COLO829 (cell line): ENCODE measurements around the gene FAM181B.
"Not testable (repeated sequence)": the region's sequence is repeated elsewhere in the genome, so short reads cannot be mapped to it uniquely, and the experiment has no call there.

Experiments used
- DNase-seq: peaks from one replicate; pipeline ENCODE4 v3.0.0; 2012; ENCODE audit warnings: low spot score

The FAM181B gene

DNA sequence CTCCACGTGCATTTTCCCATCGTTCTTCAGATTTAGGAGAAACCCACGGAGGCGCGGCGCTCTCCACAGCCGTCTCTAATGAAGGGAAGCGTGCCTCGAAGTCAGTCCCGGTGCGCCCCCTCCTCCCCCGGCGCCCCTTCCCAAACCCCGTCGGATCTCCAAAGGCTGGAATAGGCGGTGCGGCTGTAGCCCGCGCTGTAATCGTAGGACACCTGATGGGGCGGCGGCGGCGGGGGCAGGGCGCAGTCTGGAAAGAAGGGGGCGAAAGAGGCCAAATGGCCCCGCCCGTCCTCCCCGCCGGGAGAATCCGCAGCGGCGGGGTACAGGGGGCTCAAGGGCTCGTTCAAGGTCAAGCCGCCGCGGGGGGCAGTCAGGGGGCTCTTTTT is 1.3 kb downstream of the FAM181B start:
- DNase-seq = no peak

DNA sequence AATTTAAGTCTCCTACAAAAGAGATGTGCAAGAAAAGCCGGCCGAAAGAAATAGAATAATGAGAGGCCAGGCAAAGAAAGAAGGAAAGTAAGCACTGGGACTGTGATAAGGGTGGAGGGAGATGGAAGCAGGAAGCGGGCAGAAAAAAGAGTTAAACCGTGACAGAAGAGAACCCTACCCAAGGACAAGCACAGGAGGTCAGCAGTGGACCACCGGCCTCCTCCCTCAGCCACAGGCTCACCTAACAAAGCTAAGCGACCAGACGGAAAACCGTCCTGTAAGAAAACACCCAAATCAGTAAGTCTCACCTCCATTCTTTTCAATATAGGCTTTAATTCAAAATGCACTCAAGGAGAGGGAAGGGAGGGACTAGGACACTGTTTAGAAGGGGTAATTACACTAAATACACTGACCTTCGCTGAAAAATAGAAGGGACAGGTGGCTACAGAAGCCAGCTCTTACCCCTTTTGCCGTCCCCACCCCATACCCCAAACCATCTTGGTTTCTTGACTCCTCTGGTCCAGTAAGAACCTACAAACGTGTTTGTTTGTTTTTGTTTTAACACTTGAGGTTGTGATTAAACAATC is 1.9 kb downstream of the FAM181B start:
- no peak for DNase-seq

DNA sequence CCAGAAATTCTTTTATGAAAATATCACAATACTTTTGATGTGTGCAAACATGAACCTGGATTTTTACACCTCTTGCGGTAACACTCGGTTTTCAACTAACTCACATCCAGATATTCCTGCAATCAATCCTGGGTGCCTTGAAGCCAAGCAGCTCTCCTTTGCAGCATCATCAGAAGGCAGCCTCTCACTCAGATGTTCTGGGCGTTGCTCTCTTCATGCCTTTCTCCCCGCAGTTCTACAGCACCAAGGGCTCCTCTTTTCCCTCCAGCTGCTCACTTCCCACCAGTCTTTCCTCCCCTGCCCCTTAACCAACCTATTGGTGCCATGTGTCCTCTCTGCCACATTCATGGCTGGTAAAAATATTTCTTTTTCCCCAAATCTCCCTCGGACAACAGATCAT is 2.9 kb downstream of the FAM181B start:
- no peak for DNase-seq

DNA sequence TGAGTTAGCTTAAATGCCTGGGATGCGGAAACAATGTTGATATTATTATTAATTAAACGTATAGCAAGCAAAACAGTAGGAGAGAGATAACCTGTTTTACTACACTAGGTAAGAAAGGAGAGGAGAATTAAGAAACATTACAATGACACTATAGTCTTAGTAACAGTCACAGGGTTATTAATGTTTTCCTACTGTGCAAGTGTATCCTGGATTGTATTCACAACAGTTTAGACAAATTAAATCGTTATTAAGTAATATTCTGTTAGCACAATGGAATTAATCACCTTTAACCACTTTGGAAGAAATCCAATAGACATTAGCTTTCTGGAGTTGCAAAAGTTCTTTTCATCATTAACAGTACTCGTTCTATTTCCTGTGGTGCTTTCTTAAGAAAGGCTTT is 3.4 kb downstream of the FAM181B start:
- DNase-seq = no peak

DNA sequence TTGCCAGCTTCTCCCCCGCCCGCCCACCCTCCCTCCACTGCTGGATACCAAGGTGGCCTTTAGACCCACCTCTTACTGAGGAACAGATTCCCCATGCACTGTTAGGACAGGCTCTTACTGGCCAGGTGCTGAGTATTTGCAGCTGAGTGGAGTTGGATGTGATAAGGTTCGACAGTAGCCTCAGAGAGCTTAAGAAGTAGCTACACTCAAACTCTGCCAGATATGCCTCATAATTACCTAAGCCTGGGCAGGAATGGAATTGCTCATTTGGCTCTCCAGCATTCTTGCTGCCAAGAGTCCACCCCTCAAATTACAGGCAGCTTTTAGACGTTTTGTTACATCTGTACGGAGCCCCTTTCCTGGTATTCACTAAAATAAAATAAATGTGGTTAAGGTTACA is 9.6 kb downstream of the FAM181B start:
- no peak for DNase-seq

DNA sequence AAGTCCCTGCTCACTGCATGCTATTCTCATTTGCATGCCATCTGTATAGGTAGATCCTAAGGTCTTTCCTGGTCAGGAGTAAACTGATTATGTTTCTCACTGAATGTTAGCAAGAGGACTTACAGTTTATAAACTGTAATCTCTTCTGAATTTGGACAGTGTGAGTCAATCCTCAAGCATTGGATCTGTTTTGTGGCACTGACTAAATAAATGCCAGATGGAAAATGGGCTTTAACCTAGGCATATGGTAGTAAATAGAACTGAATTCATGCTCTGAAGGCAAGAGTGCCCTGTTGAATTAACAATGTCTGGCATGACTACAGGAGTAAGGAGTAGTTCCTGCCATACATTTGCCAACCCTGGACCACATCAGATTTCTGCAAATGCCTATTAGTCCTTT is 11.4 kb downstream of the FAM181B start:
- DNase-seq = no peak

DNA sequence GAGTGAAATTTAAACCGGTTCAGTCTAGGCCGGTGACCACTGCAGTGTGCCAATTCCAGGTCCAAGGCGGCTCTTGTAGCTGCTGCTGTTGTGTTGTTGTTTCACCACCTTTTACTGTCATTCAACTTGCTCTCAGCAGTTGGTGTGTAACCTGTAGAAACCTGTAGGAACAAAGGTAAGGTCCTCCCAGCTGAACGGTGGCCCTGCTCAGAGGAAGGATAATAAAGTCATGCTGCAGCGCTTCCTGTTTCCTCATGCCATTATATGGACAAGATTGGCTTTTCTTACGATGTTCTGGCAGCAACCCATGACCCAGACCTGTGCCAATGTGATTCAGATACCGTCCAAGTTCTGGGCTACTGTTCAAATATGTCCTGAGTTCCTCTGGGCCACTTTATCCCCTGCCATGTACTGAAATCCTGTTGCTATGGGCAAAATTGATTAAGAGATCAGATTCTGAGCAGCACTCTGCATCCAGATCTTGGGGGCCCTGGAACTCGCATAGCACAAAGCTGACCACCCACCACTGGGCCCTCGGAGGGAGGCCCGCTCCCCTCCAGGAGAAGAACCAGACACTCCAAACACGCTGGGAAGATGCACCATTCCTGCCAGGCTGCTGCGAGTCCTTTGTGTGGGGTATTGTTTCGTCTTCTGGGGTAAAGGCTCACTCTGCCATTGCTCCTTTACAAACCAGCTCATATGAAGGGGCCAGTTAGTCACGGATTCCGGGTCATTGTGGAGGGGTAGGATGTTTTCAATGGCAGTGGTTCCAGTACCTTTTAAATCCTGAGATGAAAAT is 13.2 kb downstream of the FAM181B start:
- no peak for DNase-seq

DNA sequence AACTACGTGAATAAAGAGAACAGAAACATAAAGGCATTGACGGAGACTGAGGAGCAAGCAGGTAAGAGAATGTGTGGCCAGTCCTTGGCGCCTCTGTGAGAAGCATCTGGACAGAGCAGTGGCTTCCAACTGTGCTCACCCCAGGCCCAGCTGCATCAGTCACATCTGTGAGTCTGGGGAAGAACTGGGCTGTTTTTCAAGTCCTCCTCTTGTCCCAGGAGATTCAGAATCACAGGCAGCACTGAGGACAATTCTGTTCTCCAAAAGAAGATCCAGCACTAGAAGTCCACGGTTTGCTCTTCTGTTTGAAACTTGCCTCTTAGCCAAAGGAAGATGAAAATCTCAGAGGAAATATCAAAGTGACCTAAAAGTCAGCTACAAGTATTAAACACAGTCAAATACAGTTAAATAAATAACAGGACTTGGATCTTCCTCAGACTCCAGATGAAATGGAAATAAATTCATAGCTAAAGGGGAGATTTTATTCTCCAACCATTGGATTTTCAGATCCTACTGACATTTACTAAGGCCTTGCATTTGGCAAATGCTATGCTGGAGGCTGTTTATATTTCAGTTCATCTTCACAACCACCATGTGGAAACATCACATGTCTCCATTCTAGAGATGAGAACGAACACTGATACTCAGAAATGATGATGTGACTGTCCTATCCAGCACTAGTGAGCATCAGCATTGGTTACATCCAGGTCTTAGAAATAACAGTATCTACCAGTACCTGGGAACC is 14.1 kb downstream of the FAM181B start:
- DNase-seq = no peak

DNA sequence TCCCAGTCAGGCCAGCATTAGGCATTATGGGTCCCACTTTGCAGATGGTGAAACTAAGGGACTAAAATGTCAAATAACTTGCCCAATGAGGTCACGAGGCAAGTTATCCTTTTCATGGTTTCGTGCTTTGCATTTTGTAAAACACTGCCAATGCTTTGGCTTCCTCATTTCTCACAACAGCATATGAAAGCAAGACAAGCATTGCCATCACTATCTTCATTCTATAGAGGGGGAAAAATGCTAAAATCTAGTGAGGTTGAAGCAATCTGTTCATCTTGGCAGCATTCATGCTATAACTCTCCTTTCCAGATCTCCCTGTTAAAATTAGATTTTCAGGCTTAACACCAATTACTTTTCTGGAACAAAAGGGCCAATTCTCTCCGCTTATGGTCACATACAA is 14.8 kb downstream of the FAM181B start:
- DNase-seq = no peak

DNA sequence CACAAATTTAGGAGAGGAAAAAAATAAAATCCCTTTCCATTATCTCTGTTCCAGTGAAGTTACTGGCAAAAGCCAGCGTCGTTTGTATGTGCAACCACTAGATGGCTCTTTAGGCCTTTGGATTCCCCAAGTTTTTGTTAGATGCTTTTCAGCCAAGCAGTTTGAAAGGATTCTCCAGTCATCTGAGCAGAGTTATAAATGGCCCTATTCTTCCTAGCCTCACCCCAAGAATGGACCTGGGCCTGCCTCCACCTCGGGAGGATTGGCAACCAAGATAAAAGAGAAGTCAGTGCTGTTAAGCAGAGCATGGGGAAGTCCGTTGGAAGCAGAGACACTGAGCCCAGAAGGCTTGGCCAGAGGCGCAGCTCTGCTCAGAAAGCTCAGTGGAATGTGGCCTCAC is 15.4 kb downstream of the FAM181B start:
- peak; percentile 93 for DNase-seq

DNA sequence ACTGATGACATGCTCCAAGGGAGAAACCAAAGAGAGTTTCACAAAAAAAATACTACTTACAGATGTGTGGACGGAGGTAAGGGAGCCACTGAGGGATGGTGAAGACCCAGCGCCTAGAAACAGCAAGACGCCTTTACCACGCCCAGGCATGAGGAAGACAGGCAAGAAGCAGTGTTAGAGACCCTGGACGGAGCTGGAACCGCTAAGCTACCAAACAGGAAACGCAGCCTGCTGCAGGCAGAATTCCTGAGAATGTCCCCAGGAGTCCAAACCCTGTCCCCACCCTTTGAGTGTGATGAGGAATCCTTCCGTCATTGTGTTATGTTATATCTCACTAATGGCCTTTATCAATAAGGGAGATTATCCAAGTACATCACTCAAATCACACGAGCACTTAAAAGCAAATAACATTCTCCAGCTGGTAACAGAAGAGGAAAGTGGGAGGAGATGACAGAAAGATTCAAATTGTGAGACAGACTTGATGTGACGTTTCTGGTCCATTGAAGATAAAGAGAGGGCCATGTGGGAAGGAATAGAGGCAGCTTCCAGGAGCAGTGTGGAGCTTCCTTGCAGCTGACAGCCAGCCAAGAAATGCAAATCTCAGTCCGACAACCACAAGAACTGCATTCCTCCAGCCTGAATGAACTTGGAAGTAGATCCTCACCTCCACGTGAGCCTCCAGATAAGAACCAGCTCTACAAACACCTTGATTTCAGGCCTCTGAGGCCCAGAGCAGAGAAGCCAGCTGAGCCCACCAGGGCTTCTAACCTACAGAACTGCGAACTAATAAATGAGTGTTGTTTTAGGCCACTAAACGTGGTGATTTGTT is 19.1 kb downstream of the FAM181B start:
- DNase-seq = no peak

DNA sequence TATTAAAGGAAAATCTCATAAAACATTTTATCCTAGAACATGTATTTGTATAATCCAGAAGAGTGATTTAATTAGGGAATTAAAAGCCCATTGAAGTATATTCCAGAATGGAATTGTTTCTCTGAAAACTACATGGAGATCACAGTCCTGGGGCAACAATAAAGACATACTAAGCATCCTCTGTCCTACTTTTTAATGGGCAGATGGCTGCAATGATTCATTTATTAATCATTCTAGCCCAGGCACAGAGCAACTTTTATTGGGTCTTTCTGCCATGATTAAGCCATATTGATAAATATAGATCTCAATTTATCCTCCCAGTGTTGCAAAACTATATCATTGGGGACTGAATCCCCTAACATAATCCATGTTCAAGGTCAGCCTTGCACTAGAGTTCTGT is 22.0 kb downstream of the FAM181B start:
- DNase-seq = no peak

DNA sequence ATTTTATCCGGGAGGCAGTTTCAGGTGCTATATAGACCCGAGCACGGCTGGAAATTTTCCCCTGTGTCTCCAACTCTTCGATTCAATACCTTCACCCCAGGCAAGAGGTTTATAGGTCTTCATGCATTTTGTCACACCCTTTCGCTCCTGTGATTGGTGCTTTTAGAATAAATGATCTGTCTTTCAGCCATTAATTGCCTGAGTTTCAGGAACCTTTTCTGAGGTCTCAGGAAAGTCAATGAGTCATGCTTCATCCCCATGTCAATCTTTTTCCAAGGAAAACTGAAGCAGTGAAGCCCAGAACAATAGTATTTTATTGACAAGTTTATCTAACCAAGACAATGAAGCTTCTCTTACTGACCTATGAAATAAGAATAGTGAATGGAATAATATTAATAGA is 29.9 kb downstream of the FAM181B start:
- peak; percentile 61 for DNase-seq

DNA sequence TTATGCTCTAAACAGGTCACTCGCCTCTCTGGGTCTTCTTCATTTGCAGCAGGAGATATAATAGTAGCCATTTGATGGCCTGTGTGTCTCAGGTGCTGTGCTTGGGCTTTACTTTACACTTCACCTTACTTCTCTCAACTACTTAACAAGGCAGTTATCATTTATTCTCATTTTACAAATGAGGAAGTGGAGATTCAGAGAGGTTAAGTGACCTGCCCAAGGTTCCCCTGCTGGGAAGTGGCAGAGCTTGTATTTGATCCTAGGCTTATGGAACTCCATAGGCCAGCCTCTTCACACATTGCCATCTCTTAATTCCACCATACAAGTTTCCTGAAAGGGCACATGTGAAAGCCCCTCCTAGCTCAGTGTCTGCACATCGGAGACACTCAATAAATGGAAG is 30.4 kb downstream of the FAM181B start:
- no peak for DNase-seq

DNA sequence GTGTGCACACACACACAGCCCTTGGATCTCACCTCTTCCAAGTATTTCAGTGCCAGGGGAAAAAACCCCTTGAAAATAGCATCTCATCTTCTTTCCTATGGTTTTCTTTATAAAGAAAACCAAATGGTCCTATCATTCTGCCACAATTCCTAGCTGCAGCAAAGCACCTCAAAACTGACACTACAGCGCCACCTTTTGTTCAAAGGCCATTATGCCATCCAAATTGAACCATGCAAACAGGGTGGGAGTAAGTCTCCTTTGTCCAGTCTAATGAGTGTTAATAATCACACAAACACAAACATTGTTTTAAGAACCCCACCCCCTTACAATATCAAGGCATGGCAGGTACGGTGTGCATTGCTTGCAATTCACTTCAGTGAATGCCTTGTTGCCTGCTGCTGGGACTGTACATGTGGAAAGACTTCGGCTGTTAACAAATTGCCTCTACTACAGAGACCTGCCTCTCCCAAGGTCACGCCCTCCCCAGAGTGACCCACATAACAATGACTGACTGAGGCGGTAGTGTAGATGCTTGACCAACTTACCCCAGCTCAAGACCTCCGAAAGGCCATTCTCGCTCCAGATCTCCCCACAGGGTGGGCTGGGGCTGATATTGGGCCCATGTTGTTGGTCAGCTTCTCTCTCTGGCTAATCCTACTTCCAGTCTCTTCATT is 31.7 kb downstream of the FAM181B start:
- DNase-seq = peak; percentile 58

DNA sequence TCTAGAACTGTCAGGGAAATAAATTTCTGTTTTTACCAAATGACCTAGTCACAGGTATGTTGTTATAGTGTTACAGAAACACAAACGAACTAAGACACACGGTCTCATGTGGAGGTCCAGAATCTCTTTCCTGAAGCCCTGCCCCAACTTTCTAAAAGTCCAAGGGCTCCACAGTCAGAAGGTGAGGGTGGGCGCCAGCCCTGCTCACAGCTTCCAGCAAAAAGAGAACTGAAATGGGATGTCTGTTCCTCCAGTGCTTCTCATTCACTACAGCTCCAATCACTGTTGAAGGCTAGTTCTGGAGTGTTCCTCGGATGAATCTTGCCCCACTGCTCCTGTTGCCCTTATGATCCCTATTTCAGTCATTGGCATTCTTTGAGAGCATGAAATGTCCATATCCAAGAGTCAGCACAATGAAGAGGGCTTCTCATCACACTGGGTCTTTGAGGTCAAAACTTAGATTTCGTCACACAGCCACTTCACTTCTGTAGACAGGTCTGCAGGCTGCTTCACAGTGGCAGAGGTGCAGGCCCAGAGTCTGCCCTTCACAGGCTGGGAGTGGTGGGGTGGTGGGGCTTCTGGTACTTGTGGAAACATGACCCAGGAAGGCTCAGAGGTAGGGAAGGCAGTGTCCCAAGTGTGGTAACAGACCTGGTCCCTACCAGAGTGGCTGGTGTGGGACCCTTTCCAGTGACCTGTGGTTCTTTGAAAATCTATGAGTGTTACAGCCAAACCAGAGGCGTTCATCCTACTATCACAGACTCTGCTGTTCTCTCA is 34.9 kb downstream of the FAM181B start:
- no peak for DNase-seq

DNA sequence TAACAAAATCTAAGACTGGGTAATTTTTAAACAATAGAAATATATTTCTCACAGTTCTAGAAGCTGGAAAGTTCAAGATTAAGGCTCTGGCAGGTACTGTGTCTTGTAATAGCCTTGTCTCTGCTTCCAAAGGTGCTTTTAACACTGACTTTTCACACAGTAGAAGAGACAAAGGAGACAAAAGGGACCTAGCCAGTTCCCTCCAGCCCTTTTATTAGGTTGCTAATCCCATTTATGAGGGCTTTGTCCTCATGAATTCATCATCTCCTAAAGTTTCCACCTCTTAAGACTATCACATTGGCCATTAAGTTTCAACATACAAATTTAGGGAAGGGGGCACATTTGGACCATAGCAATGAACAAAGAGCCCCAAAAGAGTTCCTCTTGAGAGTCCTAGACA is 40.7 kb downstream of the FAM181B start:
- no peak for DNase-seq

DNA sequence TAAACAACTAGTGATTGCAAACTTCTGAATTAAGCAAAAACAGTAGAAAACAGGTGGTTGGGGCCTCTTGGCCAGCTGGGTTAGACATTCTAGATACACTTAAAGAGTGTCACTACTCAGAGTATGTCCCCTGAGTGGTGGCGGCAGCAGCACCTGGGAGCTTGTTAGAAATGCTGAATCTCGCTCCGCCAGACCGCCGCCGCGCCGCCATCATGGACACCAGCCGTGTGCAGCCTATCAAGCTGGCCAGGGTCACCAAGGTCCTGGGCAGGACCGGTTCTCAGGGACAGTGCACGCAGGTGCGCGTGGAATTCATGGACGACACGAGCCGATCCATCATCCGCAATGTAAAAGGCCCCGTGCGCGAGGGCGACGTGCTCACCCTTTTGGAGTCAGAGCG is 44.3 kb downstream of the FAM181B start:
- not testable (repeated sequence) for DNase-seq

DNA sequence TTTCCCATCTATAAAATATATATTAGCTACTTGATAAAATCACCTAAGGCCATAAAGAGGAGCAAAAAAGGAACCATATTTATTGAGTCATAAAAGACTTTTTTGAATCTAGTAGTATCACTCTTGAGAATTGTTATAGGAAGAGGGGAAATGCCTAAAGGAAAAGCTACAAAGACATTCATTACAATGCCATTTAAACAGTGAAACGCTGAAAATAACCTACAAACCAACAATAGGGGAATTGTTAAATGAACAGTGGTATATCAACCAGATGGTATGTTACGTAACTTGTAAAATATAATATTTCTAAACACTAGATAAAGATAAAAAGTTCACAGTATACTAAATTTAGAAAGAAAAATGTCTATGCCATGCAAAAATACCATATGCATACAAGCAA is 47.5 kb downstream of the FAM181B start:
- peak; percentile 35 for DNase-seq

DNA sequence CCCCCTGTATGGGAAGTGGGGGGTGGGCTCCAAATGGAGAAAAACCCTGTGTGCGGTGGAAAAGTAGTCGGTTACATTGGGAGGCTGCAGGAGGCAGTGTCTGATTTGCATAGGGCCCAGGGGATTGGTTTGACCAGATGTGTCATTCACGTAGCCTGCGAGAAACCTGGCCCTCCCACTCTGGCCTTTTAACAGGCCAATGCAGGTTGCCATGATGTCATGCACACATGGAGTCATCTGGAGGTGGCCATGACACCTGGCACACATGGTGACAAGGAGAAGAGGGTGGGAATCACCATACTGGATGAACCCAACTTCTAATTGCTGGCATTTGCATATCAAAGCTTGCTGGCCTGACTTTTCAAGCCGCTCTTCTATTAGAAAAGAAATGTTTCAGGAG is 50.6 kb downstream of the FAM181B start:
- no peak for DNase-seq
